ENCODE measurements around the gene RNF213. TPM values are rescaled to one million over a fixed set of nuclear protein-coding genes. Genes with fewer than 3 reads are reported as not detected.
A peak's percentile ranks its signal among the peaks of the same experiment; 100 is the strongest.
"Not testable (repeated sequence)": the region's sequence is repeated elsewhere in the genome, so short reads cannot be mapped to it uniquely, and the experiment has no call there.

Gene RNF213
- total RNA-seq, 4 donors from 2014 or later, result 90.5 to 186 (median 142) TPM

GRCh38 chr17:80408872-80409271 lies 148.2 kb downstream of the RNF213 start:
- no peaks in the 10 kb centered on the region for H3K9me3 ChIP-seq
- no peak for DNase-seq
- no peaks in the 10 kb centered on the region for H3K27me3 ChIP-seq
- TF ChIP-seq CTCF (IDR thresholded peaks at IDR 0.05) (no peak), POLR2A (IDR thresholded peaks at IDR 0.05) (no peak)
- H3K36me3 ChIP-seq, result no peaks in the 10 kb centered on the region
- no peak overlapping the region for H3K27ac ChIP-seq
- intact Hi-C loops (cut with DNase I; ENCODE audit: low total_unique reads), result loop anchor here (10.0 kb wide), 1 partner anchor 686 kb away; no protein-coding TSS in a partner anchor
- H3K4me3 ChIP-seq, result no peak overlapping the region
- no peaks in the 10 kb centered on the region for H3K4me1 ChIP-seq

- H3K27ac ChIP-seq, result no peak overlapping the region
- no peaks in the 10 kb centered on the region for H3K4me1 ChIP-seq
- no peaks in the 10 kb centered on the region for H3K27me3 ChIP-seq
- DNase-seq, result no peak
- H3K36me3 ChIP-seq, result no peaks in the 10 kb centered on the region
- intact Hi-C loops (cut with DNase I; ENCODE audit: low total_unique reads), result loop anchor here (10.0 kb wide), 1 partner anchor 685 kb away; no protein-coding TSS in a partner anchor
- no peaks in the 10 kb centered on the region for H3K9me3 ChIP-seq
- no peak overlapping the region for H3K4me3 ChIP-seq
- no peak for TF ChIP-seq POLR2A (IDR thresholded peaks at IDR 0.05)
- no peak for TF ChIP-seq CTCF (IDR thresholded peaks at IDR 0.05)
These were observed 149.0 kb downstream of the RNF213 start for GRCh38 chr17:80409626-80410025.

- H3K36me3 ChIP-seq; H3K4me1 ChIP-seq; DNase-seq; H3K9me3 ChIP-seq; intact Hi-C loops (cut with DNase I; ENCODE audit: low total_unique reads); H3K27ac ChIP-seq; H3K27me3 ChIP-seq; H3K4me3 ChIP-seq: not testable (repeated sequence)
These were observed 149.9 kb downstream of the RNF213 start for GRCh38 chr17:80410441-80411087.

- peaks cover 4 to 7% of the 10 kb centered on the region in 2 donors for H3K4me1 ChIP-seq
- H3K36me3 ChIP-seq, result no peaks in the 10 kb centered on the region
- no peaks in the 10 kb centered on the region for H3K9me3 ChIP-seq
- H3K4me3 ChIP-seq, result peak overlapping the region; percentile 82 to 83
- DNase-seq, result no peak
- intact Hi-C loops (cut with DNase I; ENCODE audit: low total_unique reads), result no loop called here
- H3K27me3 ChIP-seq, result no peaks in the 10 kb centered on the region
- TF ChIP-seq CTCF (IDR thresholded peaks at IDR 0.05) (no peak), POLR2A (IDR thresholded peaks at IDR 0.05) (no peak)
- no peak overlapping the region for H3K27ac ChIP-seq
These were observed 153.3 kb downstream of the RNF213 start for GRCh38 chr17:80413771-80414507.

GRCh38 chr17:80414508-80414802 lies 153.8 kb downstream of the RNF213 start:
- peaks cover 4 to 7% of the 10 kb centered on the region in 2 donors for H3K4me1 ChIP-seq
- peak overlapping the region; percentile 82 to 83 for H3K4me3 ChIP-seq
- TF ChIP-seq POLR2A (IDR thresholded peaks at IDR 0.05) (no peak), CTCF (IDR thresholded peaks at IDR 0.05) (peak in 1 of 4 experiments; percentile 6)
- H3K27me3 ChIP-seq, result no peaks in the 10 kb centered on the region
- intact Hi-C loops (cut with DNase I; ENCODE audit: low total_unique reads), result no loop called here
- H3K9me3 ChIP-seq, result no peaks in the 10 kb centered on the region
- H3K36me3 ChIP-seq, result no peaks in the 10 kb centered on the region
- no peak for DNase-seq
- H3K27ac ChIP-seq, result peak overlapping the region; percentile 87 to 96
